Coronary artery (tissue), 2 donors: ENCODE data around the gene NPAS3.

Source experiments
- DNase-seq: peaks from one replicate; pipeline ENCODE4 v3.0.0-alpha.2; 2017; ENCODE audit warnings: low spot score
- H3K27ac ChIP-seq, 2 donors: fragments of 200-600 bp; sonication (generic); one replicate each; pipeline ENCODE4 v1.5.1; 2016 to 2019
- H3K4me3 ChIP-seq: fragments of 200-600 bp; sonication (generic); 2 replicates; pipeline ENCODE4 v1.5.1; 2016; ENCODE audit warnings: mild to moderate bottlenecking, moderate library complexity
- CTCF ChIP-seq: fragments of 200-600 bp; sonication (generic); IDR thresholded peaks from one replicate; pipeline ENCODE4 v1.5.1; 2019; ENCODE audit warnings: antibody characterized with exemption

Gene NPAS3

GRCh38 chr14:33740531-33740930 lies 801.9 kb downstream of the NPAS3 start:
- Histone ChIP-seq H3K4me3 (no peak overlapping the region), H3K27ac (no peak overlapping the region)
- TF ChIP-seq CTCF: no peak
- DNase-seq: no peak

GRCh38 chr14:33742166-33742565 lies 803.5 kb downstream of the NPAS3 start:
- no peak for TF ChIP-seq CTCF
- no peak overlapping the region for H3K4me3 ChIP-seq

GRCh38 chr14:33745163-33745562 lies 806.5 kb downstream of the NPAS3 start:
- H3K27ac ChIP-seq: no peak overlapping the region
- H3K4me3 ChIP-seq: no peak overlapping the region
- no peak for TF ChIP-seq CTCF
- no peak for DNase-seq

More at GRCh38 chr14:33742166-33742565, 803.5 kb downstream of the NPAS3 start:
- DNase-seq: no peak
- no peak overlapping the region for H3K27ac ChIP-seq

- no peak overlapping the region for H3K27ac ChIP-seq
- no peak for DNase-seq
- H3K4me3 ChIP-seq: no peak overlapping the region
- TF ChIP-seq CTCF: no peak
Observed at GRCh38 chr14:33747749-33748148, 809.1 kb downstream of the NPAS3 start.

GRCh38 chr14:33754261-33754660 lies 815.6 kb downstream of the NPAS3 start:
- Histone ChIP-seq H3K27ac (no peak overlapping the region), H3K4me3 (no peak overlapping the region)
- no peak for TF ChIP-seq CTCF
- DNase-seq: no peak

- DNase-seq: no peak
- no peak overlapping the region for H3K4me3 ChIP-seq
- no peak overlapping the region for H3K27ac ChIP-seq
- no peak for TF ChIP-seq CTCF
Observed at GRCh38 chr14:33755358-33755757, 816.7 kb downstream of the NPAS3 start.

- no peak for TF ChIP-seq CTCF
- H3K27ac ChIP-seq: no peak overlapping the region
- DNase-seq: no peak
Observed at GRCh38 chr14:33756833-33757232, 818.2 kb downstream of the NPAS3 start.

More at GRCh38 chr14:33756833-33757232, 818.2 kb downstream of the NPAS3 start:
- H3K4me3 ChIP-seq: no peak overlapping the region
